GM12892 (cell line): ENCODE results near the gene ATP11A.

Experiments
- DNase-seq: peaks from one replicate; pipeline ENCODE4 v3.0.0; 2011; ENCODE audit not compliant: insufficient read length
- FAIRE-seq: peaks from 2 replicates; lab custom pipeline; 2011; peaks lifted over from hg19 to GRCh38; lab: Jason Lieb, UNC
- POLR2A ChIP-seq: IDR thresholded peaks from 2 replicates; pipeline ENCODE4 v1.6.1; 2011; ENCODE audit warnings: low read depth, low read length, control low read depth
- POLR2AphosphoS5 ChIP-seq: IDR thresholded peaks from 2 replicates; pipeline ENCODE4 v1.6.1; 2011; ENCODE audit warnings: low read depth, low read length, control low read depth
- TAF1 ChIP-seq: IDR thresholded peaks from 2 replicates; pipeline ENCODE4 v1.6.1; 2011; ENCODE audit warnings: low read depth, mild to moderate bottlenecking, control low read depth, low read length, borderline replicate concordance

ATP11A gene

DNA sequence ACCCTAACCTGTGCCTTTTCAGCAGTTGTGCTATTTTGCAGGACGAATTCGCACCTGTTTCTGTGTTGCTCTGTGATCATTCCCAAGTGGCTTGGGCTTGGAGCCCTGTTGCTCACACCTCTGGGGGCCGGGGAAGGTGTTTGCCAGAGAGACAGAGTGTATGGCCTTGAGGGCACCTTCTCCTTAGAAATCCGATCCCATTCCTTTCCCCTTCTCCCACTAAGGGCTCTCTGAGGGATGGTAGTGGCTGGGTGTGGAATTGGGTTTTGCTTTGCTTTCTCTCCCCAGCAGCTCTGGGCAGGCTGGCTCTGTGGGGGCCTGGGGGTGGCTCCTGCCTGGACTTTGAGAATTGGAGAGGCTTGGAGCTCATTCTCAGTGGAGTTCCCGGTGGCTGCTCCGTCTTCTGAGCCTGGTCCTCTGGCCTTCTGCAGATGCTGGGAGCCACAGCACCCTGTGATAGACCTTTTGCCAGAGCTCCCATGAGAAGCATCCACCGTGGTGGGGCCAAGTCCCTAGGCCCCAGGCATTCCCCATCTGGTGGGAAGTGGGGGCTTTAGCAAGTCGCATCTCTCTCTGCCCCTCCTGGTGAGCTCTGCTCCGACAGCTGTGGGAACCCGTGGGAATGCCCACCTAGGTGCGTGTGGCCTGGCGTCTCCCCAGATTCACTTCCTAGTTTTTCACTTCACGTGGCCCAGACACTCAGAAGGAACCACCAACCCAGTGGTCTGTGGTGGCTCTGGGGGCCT is 26.1 kb downstream of the ATP11A start:
- FAIRE-seq (no peak), DNase-seq (no peak)
- TF ChIP-seq POLR2A: no peak

DNA sequence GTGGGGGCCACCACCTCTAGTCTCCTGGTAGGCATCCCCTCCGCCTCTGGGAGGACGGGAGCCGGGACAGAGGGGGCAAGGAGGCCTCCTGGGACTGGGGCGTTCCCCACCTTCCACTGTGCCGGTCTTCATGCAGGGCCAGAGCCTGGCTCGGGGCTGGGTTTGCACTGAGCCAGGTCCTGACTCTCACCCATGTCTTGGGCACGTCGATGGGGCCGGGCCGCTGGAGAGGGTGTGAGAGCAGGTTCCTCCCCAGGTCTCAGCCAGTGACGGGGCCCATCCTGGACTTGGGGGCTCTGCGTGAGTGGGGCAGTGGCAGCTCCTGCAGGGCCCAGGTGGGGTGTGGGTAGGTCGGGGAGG is 26.6 kb downstream of the ATP11A start:
- TF ChIP-seq POLR2AphosphoS5 (no peak), TAF1 (no peak), POLR2A (no peak)
- DNase-seq (no peak), FAIRE-seq (no peak)

DNA sequence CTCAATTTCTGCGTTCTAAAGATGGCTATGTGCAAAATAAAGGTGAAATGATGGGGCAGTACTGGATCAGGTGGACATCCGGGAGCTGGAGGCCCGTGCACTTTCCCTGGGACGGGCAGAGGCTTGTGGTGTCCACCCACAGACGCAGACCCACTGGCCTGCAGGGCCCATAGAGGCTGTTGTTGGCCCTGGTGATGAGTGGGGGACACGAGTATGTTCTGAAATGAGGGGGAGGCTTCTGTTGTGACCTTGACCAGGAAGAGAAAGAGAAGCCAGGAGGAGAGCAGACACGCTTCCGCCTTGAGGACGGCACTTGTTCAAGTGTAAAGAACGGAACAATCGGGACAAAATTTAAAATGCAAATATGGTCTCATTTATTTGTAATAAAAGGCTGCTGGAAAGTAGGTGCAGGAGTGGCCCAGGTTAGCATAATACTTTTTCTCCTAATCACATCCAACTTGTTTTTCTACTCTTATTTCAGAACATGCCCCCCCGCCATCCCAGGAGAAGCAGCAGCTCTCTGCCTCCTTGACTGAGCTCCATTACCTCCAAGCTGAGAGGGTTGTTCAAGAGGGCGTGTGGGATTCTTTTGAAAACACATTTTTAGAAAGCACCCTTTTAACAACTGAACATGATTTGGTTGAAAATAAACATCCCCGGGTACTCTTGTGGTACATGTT is 27.1 kb downstream of the ATP11A start:
- FAIRE-seq (no peak), DNase-seq (no peak)
- TF ChIP-seq POLR2A (no peak), TAF1 (no peak), POLR2AphosphoS5 (no peak)

DNA sequence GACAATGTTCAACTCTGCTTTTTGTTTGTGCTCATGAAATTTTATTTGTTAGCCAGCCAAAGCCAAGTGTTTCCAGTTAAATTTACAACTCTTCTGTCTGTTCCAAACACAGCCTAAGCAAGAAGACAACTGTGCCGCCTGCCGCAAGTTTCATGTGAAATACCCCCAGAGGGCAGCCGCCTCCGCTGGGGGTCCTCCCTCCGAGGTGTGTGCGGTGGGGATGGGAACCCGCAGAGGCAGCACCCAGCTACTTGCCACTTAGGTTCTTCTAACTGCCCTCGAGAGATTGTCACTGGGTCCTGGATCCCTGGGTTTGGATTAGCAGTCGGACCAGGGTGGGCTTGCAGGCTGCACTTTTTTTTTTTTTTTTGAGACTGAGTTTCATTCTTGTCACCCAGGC is 28.5 kb downstream of the ATP11A start:
- TF ChIP-seq TAF1 (no peak), POLR2AphosphoS5 (no peak), POLR2A (no peak)
- no peak for DNase-seq
- FAIRE-seq: no peak

DNA sequence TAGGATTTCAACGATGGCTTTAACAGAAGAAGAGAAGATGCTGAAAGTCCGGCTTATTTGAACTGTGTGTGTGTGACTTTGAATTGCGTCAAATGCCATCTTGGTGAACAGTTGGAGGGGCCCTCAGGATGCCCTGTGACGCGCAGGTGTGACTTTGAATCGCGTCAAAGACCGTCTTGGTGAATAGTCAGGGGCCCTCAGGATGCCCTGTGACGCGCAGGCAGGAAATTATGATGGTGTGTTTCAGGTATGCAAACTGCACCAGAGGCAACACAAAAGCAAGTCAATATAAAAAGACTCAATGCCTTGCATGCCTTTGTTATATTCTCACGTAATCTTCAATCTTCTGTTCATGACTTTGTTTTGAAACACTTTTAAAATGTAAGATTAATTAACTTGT is 29.2 kb downstream of the ATP11A start:
- DNase-seq (no peak), FAIRE-seq (no peak)
- TF ChIP-seq TAF1 (no peak), POLR2AphosphoS5 (no peak), POLR2A (no peak)

DNA sequence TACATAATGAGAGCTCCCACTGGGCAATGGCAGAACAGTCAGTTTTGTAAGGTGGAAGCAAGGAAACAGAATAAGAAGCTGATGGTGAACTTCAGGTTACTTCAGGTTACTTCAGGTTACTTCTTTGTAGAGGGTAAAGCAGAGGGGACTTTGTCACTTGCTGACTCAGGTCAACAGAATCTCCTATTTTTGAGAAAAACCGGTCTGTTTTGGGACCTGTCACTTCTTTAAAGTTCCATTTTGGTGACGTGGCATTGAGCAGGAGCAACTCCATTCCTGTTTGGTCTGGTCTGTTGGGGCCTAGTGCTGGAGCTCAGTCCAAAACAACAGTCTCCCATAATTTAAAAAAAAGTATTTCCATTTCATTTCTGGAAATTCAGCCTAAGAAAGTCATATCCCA is 29.7 kb downstream of the ATP11A start:
- TF ChIP-seq POLR2AphosphoS5: no peak
- FAIRE-seq (no peak), DNase-seq (no peak)

DNA sequence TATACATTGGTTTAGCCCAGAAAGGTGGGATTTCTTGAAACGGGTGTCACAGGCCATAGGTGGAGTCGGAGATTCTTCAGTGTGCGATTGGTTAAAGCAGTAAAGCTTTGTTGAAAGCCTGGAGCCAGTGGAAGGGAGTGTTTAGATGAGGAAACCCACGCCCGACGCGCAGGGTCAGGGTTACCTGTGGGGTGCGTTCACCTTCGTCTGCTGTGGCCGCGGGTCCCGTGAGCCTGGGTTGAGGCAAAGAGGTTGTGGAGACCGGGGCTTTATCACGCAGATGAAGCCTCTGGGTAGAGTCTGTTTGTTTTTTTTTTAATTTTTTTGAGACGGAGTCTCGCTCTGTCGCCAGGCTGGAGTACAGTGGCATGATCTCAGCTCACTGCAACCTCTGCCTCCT is 30.4 kb downstream of the ATP11A start:
- no peak for TF ChIP-seq TAF1
- TF ChIP-seq POLR2A: no peak
- TF ChIP-seq POLR2AphosphoS5: no peak
- FAIRE-seq: no peak
- DNase-seq: no peak

DNA sequence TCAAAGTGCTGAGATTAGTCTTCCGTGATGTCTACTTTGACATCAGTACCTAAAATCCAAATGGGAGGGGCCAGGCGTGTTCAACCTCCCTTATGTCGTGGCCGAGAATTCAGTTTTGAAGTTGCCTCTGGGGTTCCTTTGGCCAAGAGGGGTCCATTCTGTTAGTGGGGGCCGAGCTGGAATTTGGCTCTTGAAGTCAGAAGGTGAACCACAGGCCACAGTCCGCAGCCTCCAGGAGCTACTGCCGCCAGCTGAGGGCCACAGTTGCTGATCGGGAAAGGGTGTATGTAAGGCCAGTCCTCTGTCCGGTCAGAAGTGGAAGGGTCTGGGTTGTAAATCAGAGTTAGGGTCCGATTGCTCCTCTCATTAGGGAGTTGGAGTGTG is 31.0 kb downstream of the ATP11A start:
- FAIRE-seq (no peak), DNase-seq (no peak)
- TF ChIP-seq POLR2AphosphoS5: no peak
- TF ChIP-seq TAF1: no peak
- TF ChIP-seq POLR2A: no peak

DNA sequence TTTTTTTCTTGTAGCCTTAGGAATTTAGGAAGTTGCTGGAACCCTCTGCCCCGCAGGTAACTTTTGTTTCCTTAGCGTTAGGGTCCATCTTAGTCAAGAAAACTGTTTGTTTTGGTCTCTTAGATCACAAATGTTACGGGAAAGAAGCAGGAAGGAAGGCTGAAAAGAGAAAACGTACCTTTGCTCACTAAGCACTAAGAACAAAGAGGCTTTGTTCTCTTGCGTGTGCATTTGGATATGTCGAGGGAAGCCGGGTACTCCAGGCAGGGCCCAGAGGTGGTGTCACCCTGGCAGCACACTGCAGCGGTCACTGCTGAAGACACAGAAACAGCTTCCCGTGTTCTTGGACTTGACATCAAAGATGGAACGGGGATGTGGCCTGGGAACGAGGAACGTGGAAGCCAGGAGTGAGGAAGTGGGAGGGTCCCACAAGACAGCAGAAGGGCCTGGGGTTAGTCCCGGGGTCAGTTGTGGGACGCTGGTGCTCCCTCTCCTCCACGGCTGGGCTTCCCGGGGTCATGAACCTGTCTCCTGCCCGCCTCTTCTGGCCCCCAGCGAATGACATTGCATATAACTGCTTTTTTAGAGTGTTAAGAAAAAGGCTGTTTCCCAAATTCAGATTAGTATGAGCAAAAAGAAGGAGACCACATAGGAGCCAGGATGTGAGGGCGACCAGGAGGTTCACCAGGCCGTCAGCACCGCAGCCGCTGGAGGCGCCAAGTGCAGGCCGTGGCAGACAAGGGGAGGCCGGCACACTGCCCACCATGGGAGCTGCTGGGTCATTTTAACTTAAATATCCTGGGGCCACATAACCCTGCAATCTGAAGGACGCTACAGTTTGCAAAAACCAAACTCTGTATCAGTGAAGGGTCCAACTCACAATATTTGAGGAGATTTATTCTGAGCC is 31.6 kb downstream of the ATP11A start:
- FAIRE-seq (no peak), DNase-seq (no peak)
- TF ChIP-seq POLR2A (no peak), TAF1 (no peak), POLR2AphosphoS5 (no peak)

DNA sequence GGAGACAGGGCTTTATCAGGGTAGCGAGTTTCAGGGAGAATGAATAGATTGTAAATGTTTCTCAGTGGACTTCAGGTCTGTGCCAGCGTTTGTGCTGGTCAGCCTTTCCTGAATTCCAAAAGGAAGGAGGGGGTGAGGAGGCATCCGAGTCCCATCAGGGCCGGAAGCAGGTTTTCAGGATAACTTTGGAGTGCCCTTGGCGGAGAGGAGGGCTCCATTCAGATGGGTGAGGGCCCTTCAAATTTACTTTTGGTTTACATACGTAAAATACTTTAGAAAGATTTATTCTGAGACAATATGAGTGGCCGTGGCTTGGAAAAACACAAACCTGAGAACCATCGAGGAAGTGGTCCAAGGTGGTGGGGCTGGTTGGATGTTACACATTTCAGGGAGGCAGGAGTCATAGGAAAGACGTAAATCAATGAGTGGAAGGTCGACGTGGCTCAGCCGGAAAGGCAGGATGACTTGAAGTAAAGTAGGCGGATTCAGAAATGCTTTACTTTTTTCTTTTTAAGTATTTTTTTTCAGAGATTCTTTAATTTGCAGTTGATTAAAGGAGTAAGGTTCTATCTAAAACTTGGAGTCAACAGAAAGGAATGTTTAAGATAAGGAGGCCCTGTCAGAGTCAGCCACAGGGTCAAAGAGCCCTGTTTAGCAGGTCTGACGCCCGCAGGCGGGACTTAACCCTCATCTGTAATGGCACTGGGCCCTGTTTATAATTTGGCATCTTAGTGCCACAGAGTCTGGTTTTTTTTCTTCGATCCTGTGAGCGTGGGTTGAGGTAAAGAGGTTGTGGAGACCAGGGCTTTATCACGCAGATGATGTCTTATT is 32.8 kb downstream of the ATP11A start:
- FAIRE-seq (no peak), DNase-seq (no peak)
- no peak for TF ChIP-seq POLR2A
- TF ChIP-seq POLR2AphosphoS5: no peak
- TF ChIP-seq TAF1: no peak

DNA sequence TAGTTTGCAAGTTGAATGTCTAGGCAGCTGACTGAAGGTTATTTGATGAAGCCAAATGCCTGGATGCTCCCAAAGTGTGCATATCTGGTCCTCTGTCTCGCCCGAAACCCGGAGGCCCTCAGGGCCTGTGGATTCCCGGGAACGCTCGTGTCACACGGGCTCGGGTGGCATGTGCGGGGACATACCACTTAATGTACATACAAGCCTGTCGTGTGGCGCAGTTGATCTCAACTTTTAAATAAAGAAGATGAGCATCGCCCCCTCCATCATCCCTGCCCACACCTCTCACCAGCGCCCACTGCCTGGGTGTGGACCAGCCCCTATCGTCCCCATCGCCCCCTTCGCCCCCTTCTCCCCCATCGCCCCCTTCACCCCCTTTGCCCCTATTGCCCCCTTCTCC is 33.9 kb downstream of the ATP11A start:
- DNase-seq (no peak), FAIRE-seq (no peak)
- TF ChIP-seq TAF1 (no peak), POLR2AphosphoS5 (no peak), POLR2A (no peak)
